Esophagus squamous epithelium (tissue), 4 donors: ENCODE measurements around the gene TBC1D14.

Experiments
- CTCF ChIP-seq, 6 experiments: fragments of 450-650 bp in 4 of 6; fragments of 200-600 bp in 2 of 6; sonication (generic) in 2 of 6; IDR thresholded peaks; one replicate each; pipeline ENCODE4 v1.5.1; 2016 to 2019; ENCODE audit warnings: antibody characterized with exemption in 6 of 6, mild to moderate bottlenecking in 4 of 6, moderate library complexity in 4 of 6
- POLR2A ChIP-seq, 4 donors: fragments of 450-650 bp; IDR thresholded peaks; one replicate each; pipeline ENCODE4 v1.6.1; 2017; ENCODE audit warnings: antibody characterized with exemption in 4 of 4, mild to moderate bottlenecking in 4 of 4, moderate library complexity in 3 of 4

GRCh38 chr4:7025040-7025602 lies 115.5 kb downstream of the TBC1D14 start:
- TF ChIP-seq POLR2A (IDR thresholded peaks at IDR 0.05) (no peak), CTCF (IDR thresholded peaks at IDR 0.05) (no peak)
